ENCODE measurements around the gene DKC1.
A peak's percentile ranks its signal among the peaks of the same experiment; 100 is the strongest.
"Not testable (repeated sequence)": the region's sequence is repeated elsewhere in the genome, so short reads cannot be mapped to it uniquely, and the experiment has no call there.

The DKC1 gene

GRCh38 chrX:154818916-154819770 lies 56.5 kb downstream of the DKC1 start:
- no peak for DNase-seq (ENCODE audit: low read depth)
- no peak for TF ChIP-seq CTCF (IDR thresholded peaks at IDR 0.05; ENCODE audit: insufficient read depth, low read depth, low read length, missing control alignments)
- no peak overlapping the region for H3K4me3 ChIP-seq (ENCODE audit: low read length)

DNA sequence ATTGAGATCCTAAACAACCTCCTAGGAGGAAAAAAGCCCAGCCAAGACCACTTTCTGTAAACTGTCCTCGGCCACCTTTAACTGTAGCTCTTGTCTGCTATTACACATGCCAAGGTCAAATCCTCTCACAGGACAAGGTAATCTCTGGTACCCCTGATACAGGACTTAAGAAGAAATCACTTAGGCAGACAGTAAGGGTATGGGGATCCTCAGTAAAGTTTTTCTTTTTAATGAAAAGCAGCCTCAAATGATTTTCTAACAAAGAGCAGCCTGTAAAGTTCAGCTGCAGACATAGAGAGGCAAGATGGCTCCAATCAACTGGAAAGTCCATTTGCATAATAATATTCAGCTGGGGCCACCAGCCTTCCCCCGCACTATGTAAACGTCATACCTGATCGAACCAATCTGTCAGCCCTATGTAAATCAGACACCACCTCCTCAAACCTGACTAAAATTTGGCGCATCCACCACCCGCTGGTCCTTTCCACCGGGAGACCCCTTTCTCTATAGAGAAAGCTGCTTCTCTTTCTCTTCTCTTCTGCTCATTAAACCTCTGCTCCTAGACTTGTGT lies 57.2 kb downstream of the DKC1 start:
- no peak for DNase-seq (ENCODE audit: low read depth)
- H3K4me3 ChIP-seq (ENCODE audit: low read length): no peak overlapping the region
- TF ChIP-seq CTCF (IDR thresholded peaks at IDR 0.05; ENCODE audit: insufficient read depth, low read depth, low read length, missing control alignments): no peak

DNA sequence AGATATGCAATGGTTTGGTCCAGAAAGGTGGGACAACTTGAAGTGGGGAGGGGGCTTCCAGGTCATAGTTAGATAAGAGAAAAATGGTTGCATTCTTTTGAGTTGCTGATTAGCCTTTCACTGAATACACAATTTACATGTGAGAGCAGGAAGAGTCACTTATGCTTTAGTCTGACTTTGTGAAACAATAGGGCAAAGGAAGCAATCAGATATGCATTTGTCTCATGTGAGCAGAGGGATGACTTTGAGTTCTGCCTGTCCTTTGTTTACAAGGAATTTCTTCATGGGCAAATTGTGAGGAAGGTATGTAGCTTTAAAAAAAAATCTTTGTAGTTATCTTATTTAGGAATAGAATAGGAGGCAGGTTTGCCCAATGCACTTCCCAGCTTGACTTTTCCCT lies 58.9 kb downstream of the DKC1 start:
- no peak for DNase-seq (ENCODE audit: low read depth)
- no peak overlapping the region for H3K4me3 ChIP-seq (ENCODE audit: low read length)
- TF ChIP-seq CTCF (IDR thresholded peaks at IDR 0.05; ENCODE audit: insufficient read depth, low read depth, low read length, missing control alignments): no peak

GRCh38 chrX:154822029-154822428 lies 59.4 kb downstream of the DKC1 start:
- no peak for DNase-seq (ENCODE audit: low read depth)
- H3K4me3 ChIP-seq (ENCODE audit: low read length): no peak overlapping the region
- no peak for TF ChIP-seq CTCF (IDR thresholded peaks at IDR 0.05; ENCODE audit: insufficient read depth, low read depth, low read length, missing control alignments)

DNA sequence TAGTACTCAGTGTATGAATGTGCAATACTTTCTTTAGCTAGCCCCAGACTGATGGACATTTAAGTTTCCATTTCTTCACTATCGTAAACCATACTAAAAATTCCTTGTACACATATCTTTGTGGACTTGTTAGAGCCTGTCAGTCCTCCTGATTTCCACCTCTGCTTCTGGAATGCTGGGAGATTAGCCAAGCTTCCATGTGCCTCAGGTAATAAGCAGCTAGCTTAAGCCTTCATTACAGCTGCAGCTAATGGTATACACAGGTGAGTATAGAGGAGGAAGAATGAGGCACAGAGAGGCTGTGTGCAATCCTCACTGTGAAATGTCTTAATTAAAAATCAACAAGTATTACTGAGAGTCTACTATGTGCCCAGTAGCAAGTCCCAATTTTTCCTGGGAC lies 62.0 kb downstream of the DKC1 start:
- no peak overlapping the region for H3K4me3 ChIP-seq (ENCODE audit: low read length)
- peak; percentile 78 for DNase-seq (ENCODE audit: low read depth)
- no peak for TF ChIP-seq CTCF (IDR thresholded peaks at IDR 0.05; ENCODE audit: insufficient read depth, low read depth, low read length, missing control alignments)

DNA sequence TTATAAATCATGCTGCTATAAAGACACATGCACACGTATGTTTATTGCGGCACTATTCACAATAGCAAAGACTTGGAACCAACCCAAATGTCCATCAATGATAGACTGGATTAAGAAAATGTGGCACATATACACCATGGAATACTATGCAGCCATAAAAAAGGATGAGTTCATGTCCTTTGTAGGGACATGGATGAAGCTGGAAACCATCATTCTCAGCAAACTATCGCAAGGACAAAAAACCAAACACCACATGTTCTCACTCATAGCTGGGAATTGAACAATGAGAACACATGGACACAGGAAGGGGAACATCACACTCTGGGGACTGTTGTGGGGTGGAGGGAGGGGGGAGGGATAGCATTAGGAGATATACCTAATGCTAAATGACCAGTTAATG lies 62.9 kb downstream of the DKC1 start:
- DNase-seq (ENCODE audit: low read depth); H3K4me3 ChIP-seq (ENCODE audit: low read length): not testable (repeated sequence)
